Measurements from ENCODE around the gene SMIM36.
A peak's percentile ranks its signal among the peaks of the same experiment; 100 is the strongest.

The SMIM36 gene

GRCh38 chr17:55442953-55443683 lies 68.1 kb downstream of the SMIM36 start:
- H3K4me3 ChIP-seq (replicated peaks; ENCODE audit: low read depth, low read length), result no peak overlapping the region
- no peak for TF ChIP-seq CTCF (IDR thresholded peaks at IDR 0.05; ENCODE audit: low read length, missing control alignments)
- peak; percentile 47 for DNase-seq (ENCODE audit: low read depth)

DNA sequence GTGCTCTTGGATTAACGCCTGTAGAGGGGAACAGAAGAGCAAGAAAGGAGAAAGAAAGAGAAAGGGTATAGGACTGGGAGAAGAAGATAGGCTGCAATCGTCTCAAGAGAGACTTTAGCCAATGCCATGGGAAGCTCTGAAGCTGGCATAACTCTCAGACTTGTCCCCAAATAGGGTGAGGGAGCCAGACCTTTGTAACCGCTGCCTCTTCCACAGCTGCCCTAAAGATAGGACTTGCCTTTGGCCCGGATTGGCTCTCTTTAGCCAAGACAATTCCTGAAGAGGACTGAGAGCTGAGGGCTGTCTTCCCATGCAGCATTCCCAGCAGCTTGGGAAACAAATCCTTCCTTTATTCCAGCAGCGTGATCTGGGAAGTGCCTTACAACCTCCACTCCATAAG lies 68.8 kb downstream of the SMIM36 start:
- no peak for DNase-seq (ENCODE audit: low read depth)
- no peak overlapping the region for H3K4me3 ChIP-seq (replicated peaks; ENCODE audit: low read depth, low read length)
- no peak for TF ChIP-seq CTCF (IDR thresholded peaks at IDR 0.05; ENCODE audit: low read length, missing control alignments)

- TF ChIP-seq CTCF (IDR thresholded peaks at IDR 0.05; ENCODE audit: low read length, missing control alignments), result no peak
- no peak for DNase-seq (ENCODE audit: low read depth)
- H3K4me3 ChIP-seq (replicated peaks; ENCODE audit: low read depth, low read length), result no peak overlapping the region
These were observed 69.7 kb downstream of the SMIM36 start for GRCh38 chr17:55441544-55441943.

- TF ChIP-seq CTCF (IDR thresholded peaks at IDR 0.05; ENCODE audit: low read length, missing control alignments), result no peak
- no peak for DNase-seq (ENCODE audit: low read depth)
- H3K4me3 ChIP-seq (replicated peaks; ENCODE audit: low read depth, low read length), result no peak overlapping the region
These were observed 70.9 kb downstream of the SMIM36 start for GRCh38 chr17:55440391-55440790.

- no peak overlapping the region for H3K4me3 ChIP-seq (replicated peaks; ENCODE audit: low read depth, low read length)
- no peak for TF ChIP-seq CTCF (IDR thresholded peaks at IDR 0.05; ENCODE audit: low read length, missing control alignments)
- DNase-seq (ENCODE audit: low read depth), result no peak
These were observed 74.1 kb downstream of the SMIM36 start for GRCh38 chr17:55437159-55437605.

GRCh38 chr17:55436224-55437158 lies 74.8 kb downstream of the SMIM36 start:
- no peak for DNase-seq (ENCODE audit: low read depth)
- H3K4me3 ChIP-seq (replicated peaks; ENCODE audit: low read depth, low read length), result no peak overlapping the region
- no peak for TF ChIP-seq CTCF (IDR thresholded peaks at IDR 0.05; ENCODE audit: low read length, missing control alignments)
